GM12891 (cell line): Measurements from ENCODE around the gene RAB15.

Experiments used
- DNase-seq: peaks from one replicate; pipeline ENCODE4 v3.0.0; 2011; ENCODE audit warnings: low spot score; ENCODE audit not compliant: insufficient read length
- FAIRE-seq: peaks from 2 replicates; lab custom pipeline; 2011; peaks lifted over from hg19 to GRCh38; lab: Jason Lieb, UNC
- PAX5 ChIP-seq: IDR thresholded peaks from 2 replicates; pipeline ENCODE4 v1.6.1; 2011; ENCODE audit warnings: low read length, moderate library complexity, mild to moderate bottlenecking; ENCODE audit not compliant: insufficient read depth, severe bottlenecking
- POLR2A ChIP-seq: IDR thresholded peaks from 2 replicates; pipeline ENCODE4 v1.6.1; 2011; ENCODE audit warnings: low read depth, low read length, control low read depth
- POLR2AphosphoS5 ChIP-seq: IDR thresholded peaks from 2 replicates; pipeline ENCODE4 v1.6.1; 2011; ENCODE audit warnings: low read depth, low read length, control low read depth
- POU2F2 ChIP-seq: IDR thresholded peaks from 2 replicates; pipeline ENCODE4 v1.6.1; 2011; ENCODE audit warnings: low read depth, mild to moderate bottlenecking, control low read depth, low read length, moderate library complexity
- SPI1 ChIP-seq: IDR thresholded peaks from 2 replicates; pipeline ENCODE4 v1.6.1; 2011; ENCODE audit warnings: low read depth, low read length, control low read depth
- TAF1 ChIP-seq: IDR thresholded peaks from 2 replicates; pipeline ENCODE4 v1.6.1; 2011; ENCODE audit warnings: low read depth, low read length, control low read depth

RAB15 gene

GRCh38 chr14:64970776-64971477 lies 1.2 kb downstream of the RAB15 start:
- DNase-seq (no peak), FAIRE-seq (no peak)
- no peak for TF ChIP-seq POU2F2
- TF ChIP-seq TAF1: no peak
- TF ChIP-seq PAX5: no peak
- no peak for TF ChIP-seq POLR2AphosphoS5

- no peak for DNase-seq
- peak; percentile 23 for FAIRE-seq
- TF ChIP-seq TAF1: no peak
- no peak for TF ChIP-seq POLR2AphosphoS5
- TF ChIP-seq POU2F2: no peak
- no peak for TF ChIP-seq POLR2A
Observed at GRCh38 chr14:64970041-64970440, 2.1 kb downstream of the RAB15 start.

- no peak for DNase-seq
- no peak for FAIRE-seq
- TF ChIP-seq TAF1 (no peak), POLR2A (no peak), PAX5 (no peak), POU2F2 (no peak), POLR2AphosphoS5 (no peak), SPI1 (no peak)
Observed at GRCh38 chr14:64968651-64969050, 3.5 kb downstream of the RAB15 start.

- FAIRE-seq: no peak
- no peak for DNase-seq
- TF ChIP-seq POLR2A: no peak
- no peak for TF ChIP-seq POU2F2
- no peak for TF ChIP-seq POLR2AphosphoS5
- no peak for TF ChIP-seq PAX5
- TF ChIP-seq TAF1: no peak
- TF ChIP-seq SPI1: no peak
Observed at GRCh38 chr14:64968167-64968566, 4.0 kb downstream of the RAB15 start.

GRCh38 chr14:64966976-64967375 lies 5.2 kb downstream of the RAB15 start:
- DNase-seq (no peak), FAIRE-seq (no peak)
- TF ChIP-seq TAF1 (no peak), SPI1 (no peak), POLR2AphosphoS5 (no peak), PAX5 (no peak), POLR2A (no peak)

- DNase-seq (no peak), FAIRE-seq (peak; percentile 9)
- TF ChIP-seq SPI1: peak; percentile 66
- TF ChIP-seq POLR2AphosphoS5: no peak
Observed at GRCh38 chr14:64965356-64966000, 6.7 kb downstream of the RAB15 start.

- TF ChIP-seq PAX5 (no peak), POU2F2 (no peak), POLR2A (no peak), SPI1 (no peak; the same call in 1 of the 2 replicates), POLR2AphosphoS5 (no peak), TAF1 (no peak)
- DNase-seq (no peak), FAIRE-seq (no peak)
Observed at GRCh38 chr14:64963611-64964010, 8.5 kb downstream of the RAB15 start.

GRCh38 chr14:64960762-64961276 lies 11.3 kb downstream of the RAB15 start:
- DNase-seq: no peak
- FAIRE-seq: no peak
- no peak for TF ChIP-seq TAF1
- TF ChIP-seq POU2F2: no peak
- no peak for TF ChIP-seq POLR2AphosphoS5
- TF ChIP-seq POLR2A: no peak
- peak; percentile 30 for TF ChIP-seq SPI1

- DNase-seq (no peak), FAIRE-seq (no peak)
- TF ChIP-seq PAX5 (no peak), POLR2A (no peak), TAF1 (no peak), POU2F2 (no peak), POLR2AphosphoS5 (no peak), SPI1 (no peak)
Observed at GRCh38 chr14:64958743-64959142, 13.4 kb downstream of the RAB15 start.

- no peak for FAIRE-seq
- TF ChIP-seq POLR2A (no peak), TAF1 (no peak), PAX5 (no peak), SPI1 (no peak), POLR2AphosphoS5 (no peak), POU2F2 (no peak)
- no peak for DNase-seq
Observed at GRCh38 chr14:64958201-64958600, 13.9 kb downstream of the RAB15 start.
